ENCODE measurements around the gene FASTKD2.
"Not testable (repeated sequence)": the region's sequence is repeated elsewhere in the genome, so short reads cannot be mapped to it uniquely, and the experiment has no call there.

FASTKD2 gene

DNA sequence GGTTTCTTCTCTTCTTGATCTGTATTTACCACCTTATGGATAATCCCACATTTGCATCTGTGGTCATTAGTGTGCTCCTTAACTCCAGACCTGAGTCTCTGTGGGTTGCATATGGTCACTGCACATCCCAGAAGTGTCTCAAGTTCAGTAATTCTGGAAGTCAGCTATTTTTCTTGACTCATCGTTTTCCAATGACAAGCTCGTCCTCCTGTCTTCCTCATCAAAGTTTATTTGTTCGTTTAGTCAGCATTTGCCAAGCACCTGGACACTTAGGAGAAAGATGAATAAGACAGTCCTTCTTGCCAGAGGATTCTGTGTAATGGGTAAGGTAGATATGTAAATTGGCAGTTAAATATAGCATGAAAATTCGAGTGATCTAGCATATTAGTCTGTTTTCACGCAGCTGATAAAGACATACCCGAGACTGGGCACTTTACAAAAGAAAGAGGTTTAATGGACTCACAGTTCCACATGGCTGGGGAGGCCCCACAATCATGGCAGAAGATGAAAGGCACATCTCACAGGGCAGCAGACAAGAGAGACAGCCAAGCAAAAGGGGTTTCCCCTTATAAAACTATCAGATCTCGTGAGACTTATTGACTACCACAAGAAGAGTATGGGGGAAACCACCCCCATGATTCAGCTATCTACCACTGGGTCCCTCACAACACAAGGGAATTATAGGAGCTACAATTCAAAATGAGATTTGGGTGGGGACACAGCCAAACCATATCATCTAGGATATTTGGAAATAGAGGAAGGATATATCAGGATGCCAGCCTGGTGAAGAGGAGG, 19.4 kb downstream of the FASTKD2 start:
- DNase-seq (ENCODE audit: low read depth, low spot score) = no peak
- H3K4me3 ChIP-seq (ENCODE audit: low read length) = no peak overlapping the region

DNA sequence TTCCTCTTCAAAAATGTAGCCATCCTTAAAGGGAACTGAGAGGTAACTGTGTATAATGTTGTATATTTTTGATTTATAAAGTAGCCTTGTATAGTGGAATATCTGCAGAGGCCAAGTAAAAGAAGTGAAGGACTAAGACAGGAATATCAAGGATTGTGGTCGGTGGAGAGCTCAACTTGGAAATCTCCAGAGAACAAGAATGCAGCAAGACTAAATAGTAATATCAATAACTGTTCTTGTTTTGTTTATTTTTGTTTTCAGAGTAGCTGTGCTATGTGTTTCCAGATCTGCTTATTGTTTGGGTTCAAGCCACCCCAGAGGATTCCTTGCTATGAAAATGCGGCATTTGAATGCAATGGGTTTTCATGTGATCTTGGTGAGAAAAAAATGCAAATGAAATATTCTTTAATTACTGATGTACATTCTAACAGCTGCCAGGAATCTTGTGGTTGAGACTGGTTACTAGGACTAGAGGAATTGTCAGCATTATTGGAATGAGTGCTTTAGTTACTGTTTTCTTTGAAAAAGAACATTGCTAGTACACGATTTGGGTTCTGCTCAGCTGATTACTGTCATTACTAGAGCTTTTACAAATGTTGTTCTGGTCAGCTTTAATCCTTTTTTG, 25.0 kb downstream of the FASTKD2 start:
- H3K4me3 ChIP-seq (ENCODE audit: low read length) = no peak overlapping the region
- no peak for DNase-seq (ENCODE audit: low read depth, low spot score)

DNA sequence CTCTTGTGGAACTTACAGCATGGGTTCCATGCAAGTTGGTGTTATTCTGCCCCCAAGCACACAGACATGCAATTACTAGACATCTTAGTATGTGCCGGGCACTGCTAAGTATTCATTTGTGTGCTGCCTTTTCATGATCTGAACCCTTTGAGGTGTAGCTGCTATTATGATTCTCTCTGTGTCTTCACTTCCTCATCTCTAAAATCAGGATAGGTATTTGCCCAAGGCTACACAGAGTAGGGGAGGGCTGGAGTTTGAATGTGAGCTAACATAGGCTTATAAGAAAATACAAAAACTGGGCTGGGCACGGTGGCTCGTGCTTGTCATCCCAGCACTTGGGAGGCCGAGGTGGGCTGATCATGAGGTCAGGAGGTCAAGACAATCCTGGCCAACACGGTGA, 27.2 kb downstream of the FASTKD2 start:
- no peak for DNase-seq (ENCODE audit: low read depth, low spot score)
- H3K4me3 ChIP-seq (ENCODE audit: low read length) = no peak overlapping the region

DNA sequence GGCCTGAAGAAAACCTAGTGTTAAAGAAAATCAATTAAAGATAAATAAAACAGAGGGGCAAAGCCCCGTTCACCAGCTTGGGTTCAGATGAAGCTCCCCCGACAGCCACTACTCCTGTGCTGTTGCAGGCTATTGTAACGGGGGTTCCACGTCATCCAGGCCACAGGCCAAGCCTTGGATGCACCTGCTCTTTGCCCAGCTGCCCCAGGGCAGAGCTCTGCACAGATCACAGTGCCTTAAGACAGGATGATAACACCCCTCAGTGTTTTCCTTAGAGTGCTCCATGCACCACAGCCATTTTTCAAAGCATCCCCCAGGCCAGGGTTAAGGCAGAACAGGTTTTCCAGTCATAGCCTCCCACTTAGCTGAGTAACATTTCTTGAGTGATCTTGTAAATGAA, 32.0 kb downstream of the FASTKD2 start:
- DNase-seq (ENCODE audit: low read depth, low spot score) = no peak
- no peak overlapping the region for H3K4me3 ChIP-seq (ENCODE audit: low read length)

DNA sequence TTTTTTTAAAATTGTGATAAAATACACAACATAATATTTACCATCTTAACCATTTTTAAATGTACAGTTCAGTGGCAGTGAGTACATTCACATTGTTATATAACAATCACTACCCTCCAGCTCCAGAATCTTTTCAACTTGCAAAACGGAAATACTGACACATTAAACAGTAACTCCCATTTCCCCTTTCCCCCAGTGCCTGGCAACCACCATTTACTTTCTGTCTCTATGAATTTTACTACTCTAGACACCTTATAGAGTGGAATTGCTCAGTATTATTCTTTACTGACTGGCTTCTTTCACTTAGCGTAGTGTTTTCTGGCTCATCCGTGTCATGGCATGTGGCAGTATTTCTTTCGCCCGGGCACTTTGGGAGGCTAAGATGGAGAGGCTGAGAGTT, 32.6 kb downstream of the FASTKD2 start:
- H3K4me3 ChIP-seq (ENCODE audit: low read length) = no peak overlapping the region
- DNase-seq (ENCODE audit: low read depth, low spot score) = peak; percentile 8

DNA sequence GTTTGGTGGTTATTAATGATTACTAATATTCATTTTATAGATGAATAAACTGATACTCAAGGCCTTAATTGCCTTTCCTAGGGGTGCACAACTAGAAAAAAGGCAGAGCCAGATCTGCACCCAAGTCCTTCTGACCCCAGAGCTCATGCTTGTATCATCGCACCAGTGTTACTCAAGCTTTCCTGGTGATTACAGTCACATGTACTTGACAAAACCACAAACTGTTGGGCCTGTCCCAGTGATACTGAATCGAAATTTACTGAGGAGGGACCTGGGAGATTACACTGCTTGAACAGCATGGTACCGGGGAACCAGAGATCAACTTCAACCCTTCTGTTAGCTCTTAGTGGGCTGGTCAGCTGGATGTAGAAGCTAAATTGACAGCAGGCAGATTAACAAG, 33.7 kb downstream of the FASTKD2 start:
- no peak for DNase-seq (ENCODE audit: low read depth, low spot score)
- H3K4me3 ChIP-seq (ENCODE audit: low read length) = no peak overlapping the region

DNA sequence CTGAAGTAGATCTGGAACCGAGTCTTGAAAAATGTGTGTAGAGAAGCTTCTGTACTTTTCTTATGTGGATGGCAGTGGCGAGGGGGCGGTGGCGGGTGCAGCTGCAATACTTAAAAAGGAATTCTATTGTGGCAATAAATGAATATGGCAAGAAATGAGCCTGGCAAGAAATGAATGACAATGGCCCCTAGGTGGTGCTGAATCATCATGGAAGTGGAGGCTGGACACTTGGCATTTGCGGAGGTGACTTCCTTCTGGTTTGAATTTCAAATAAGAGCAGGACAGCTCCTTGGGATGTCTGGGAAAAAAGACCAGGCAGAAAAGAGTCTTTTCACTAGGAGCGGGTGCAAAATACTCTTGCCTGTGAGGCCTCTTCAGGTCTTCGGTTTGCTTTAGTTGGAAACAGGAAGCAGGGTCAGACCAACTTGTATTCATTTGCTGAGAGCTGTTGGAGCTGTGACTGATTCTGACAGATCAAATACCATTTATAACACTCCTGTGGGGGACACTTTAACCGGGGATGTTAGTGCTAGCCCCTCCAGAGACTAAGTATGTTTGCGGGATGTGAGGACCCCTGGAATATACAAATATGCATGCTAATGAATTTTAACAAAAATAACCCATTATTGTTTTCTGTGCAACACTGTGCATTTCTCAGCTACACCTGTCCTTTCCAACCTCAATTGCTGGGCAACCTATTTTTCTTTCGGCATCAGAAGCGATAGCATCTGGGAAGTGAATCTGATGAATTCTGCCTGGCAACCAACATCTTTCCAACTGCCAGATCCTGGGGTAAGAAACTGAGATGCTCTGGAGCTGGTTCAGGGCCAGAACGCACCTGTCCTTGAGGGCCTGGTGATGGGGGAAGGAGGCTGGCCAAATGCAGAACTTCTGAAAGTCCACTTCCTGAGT, 35.4 kb downstream of the FASTKD2 start:
- DNase-seq (ENCODE audit: low read depth, low spot score) = peak; percentile 45
- no peak overlapping the region for H3K4me3 ChIP-seq (ENCODE audit: low read length)

DNA sequence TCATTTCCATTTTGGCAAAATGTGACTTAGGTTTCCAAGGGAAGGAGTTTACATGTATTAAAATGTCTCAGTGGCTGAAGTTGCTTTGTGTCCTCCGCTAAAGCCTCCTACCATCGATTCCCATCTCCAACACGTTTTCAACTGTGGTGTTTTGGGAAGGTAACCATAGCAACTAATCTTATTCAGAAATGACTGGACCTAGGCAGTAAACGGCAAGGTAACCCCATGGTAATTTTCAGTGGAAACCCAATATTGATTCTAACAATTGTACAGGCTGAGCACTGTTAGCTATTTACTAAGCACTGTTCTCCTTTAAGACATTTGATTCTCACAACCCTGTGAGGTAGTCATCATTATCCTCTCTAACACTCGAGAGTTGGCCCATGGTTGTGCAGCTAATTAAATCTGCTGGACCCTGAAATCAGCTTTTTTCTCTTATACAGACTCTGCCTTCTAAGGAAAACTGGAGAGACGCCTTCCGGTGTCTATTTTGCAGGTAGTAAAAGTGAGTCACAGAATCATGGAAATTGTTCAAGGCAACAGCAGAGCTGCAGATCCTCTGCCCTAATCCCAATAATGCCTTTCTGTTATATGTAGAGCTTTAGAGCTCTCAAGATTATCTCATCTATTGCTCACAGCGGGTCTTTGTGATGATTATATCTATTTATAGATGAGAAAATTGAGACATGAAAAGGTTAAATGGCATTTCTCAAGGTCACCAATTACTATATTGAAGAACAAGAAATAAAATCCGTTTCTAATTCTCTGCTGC, 36.2 kb downstream of the FASTKD2 start:
- no peak overlapping the region for H3K4me3 ChIP-seq (ENCODE audit: low read length)
- DNase-seq (ENCODE audit: low read depth, low spot score) = no peak

DNA sequence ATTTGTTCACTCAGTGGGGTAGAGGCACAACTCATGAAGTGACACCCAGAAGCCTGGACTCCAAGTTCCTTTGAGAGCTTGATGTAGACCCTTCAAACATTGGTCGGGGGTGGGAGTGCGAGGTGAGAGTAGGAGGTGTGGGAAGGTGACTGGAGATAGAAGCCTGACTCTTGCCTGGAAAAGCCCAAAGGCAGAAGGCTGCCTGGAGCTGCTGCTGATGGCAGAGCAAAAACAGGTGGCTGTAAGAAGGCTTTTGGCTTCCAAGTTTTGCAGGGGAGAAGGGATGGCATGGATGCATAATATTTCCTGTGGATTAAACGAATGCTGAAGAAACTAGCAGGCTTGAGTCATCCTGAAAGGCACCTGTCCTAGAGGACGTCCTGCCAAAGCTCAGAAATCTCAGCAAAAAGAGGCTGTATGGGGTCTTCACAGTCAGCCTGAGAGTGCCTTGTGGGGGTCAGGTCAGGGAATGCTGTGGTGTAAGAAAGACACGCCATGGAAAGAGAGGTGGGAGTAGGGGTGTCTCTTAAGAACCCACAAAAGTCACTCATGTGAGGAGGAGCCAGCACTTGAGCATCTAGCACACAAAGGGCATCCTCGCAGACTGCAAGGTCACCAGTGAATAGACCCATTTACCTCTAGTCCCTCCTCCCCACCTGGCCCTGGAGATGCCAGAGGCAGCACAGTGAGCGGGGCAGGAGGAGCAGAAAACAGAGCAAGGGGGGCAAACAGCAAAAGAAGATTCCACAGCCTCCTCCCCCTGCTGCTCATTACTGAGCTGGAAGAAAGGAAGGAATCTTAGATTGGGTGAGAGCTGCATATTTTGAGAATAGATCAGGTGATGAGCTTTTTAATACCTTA, 37.5 kb downstream of the FASTKD2 start:
- no peak for DNase-seq (ENCODE audit: low read depth, low spot score)
- H3K4me3 ChIP-seq (ENCODE audit: low read length) = no peak overlapping the region

DNA sequence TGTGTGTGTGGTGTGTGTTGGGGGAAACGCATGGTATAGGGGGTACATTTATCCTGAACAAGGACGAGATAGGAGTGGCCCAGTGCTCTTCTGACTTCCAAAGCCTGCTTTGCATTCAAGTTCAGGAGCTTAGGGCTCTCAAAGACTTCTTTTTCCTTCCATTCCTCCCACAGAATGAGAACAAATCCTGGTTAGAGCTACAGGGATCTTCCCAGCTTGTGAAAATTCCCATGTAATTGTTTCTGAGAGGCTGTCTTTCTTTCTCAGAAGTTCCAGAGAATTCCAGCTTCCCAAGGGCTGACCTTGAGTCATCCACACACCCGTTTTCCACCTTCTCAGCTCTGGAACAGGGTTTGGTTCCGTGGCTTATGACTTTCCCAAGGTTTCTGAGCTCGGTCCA, 38.9 kb downstream of the FASTKD2 start:
- no peak overlapping the region for H3K4me3 ChIP-seq (ENCODE audit: low read length)
- no peak for DNase-seq (ENCODE audit: low read depth, low spot score)

DNA sequence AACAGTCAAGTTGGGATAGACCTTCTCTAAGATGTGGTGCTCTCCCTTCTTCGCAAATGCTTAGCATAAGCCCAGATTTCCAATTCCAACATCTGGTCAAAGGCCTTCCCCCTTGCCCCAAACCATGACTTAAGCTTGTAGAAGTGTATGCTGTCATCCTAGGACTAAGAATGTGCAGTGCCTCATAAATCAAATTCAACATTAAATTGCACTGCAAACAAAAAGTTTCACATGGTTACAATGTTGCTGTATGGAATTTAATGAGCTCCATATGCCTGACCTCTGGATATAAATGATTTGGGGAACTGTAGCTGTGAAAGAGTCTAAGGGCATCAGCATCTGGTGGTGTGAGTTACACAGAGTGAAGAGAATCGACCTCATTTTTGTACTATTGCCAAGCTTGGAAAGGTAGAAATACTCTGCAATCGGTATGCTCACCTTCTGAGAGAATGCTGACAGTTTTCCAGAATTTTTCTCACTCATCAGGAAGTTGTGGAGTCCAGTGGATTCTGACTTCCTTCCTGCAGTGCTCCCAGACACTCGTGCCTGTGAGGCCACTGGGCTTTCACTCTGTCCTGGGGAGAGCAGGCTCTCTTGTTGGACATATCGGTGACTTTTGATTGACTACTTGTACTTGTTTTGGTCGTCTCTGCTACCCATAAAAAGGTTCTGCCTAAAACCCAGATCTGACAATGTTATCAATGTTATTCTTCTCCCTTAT, 40.6 kb downstream of the FASTKD2 start:
- H3K4me3 ChIP-seq (ENCODE audit: low read length) = no peak overlapping the region
- DNase-seq (ENCODE audit: low read depth, low spot score) = no peak

DNA sequence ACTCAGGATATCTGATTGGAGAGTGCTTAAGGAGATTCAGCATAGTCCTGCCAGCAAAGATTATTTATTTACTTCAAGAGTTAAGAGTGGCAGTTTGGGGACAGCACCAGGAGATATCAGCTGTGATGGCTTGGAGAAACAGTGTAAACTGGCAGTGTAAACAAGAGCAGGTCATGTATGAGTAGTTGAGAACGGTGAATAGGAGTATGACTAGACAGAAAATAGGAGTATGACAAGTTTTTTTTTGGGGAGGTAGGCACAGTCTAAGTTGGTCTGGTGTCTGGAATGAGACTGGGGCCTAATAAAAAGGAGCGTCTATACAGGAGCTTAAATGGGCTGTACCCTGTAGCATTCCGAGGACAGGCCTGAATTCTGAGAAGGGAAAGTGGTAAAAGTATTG, 42.2 kb downstream of the FASTKD2 start:
- DNase-seq (ENCODE audit: low read depth, low spot score) = not testable (repeated sequence)

DNA sequence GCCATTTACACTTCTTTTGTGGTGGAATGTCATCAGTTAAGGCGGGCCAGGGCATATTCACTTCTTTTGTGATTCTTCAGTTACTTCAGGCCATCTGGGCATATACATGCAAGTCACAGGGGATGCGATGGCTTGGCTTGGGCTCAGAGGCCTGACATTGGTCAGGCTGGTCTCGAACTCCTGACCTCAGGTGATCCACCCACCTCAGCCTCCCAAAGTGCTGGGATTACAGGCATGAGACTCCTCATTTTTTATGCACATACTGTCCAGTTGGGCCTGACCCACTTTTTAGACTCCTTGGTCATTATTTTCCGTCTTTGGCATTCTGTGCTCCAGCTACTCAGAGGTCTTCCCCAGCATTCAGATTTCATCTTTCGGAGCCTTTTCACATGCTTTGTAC, 47.1 kb downstream of the FASTKD2 start:
- not testable (repeated sequence) for DNase-seq (ENCODE audit: low read depth, low spot score); H3K4me3 ChIP-seq (ENCODE audit: low read length)

More for the DNA sequence above, 42.2 kb downstream of the FASTKD2 start:
- H3K4me3 ChIP-seq (ENCODE audit: low read length) = not testable (repeated sequence)

DNA sequence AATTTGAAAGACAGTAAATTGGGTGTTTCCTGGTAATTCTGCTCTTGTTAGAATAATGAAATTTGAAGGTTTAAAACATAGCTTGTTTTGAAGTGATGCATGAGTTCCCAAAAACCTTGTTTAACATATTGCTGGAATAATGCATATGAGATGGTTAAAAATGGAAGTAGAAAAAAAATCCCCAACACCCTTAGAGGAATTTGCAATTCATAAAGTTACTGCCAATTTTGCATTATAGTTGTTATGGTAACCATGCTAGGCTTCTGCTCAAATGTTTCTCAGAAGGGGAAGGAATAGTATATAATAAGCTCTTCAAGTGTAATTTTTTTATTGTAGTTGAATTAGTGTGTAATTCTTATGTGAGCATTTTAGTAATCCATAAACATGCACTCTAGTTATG, 49.1 kb downstream of the FASTKD2 start:
- H3K4me3 ChIP-seq (ENCODE audit: low read length) = no peak overlapping the region
- no peak for DNase-seq (ENCODE audit: low read depth, low spot score)

DNA sequence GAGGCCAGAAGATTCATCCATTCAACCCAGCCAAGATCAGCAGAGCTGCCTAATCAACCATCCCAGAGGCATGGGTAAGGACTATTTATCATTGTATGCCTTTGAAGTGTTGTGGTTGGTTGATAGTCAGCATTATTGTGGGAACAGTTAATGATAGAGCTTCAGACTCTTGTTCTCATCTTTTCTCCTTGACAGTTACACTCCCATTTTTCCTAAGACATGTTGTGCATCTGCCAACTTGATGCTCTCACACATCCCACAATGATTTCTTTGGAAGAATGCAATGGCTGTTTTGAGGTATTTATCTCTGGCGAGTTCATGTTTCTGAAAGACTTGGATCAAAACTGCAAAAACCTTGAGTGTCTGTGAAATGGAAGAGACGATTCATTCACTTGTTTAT, 55.4 kb downstream of the FASTKD2 start:
- H3K4me3 ChIP-seq (ENCODE audit: low read length) = no peak overlapping the region
- DNase-seq (ENCODE audit: low read depth, low spot score) = no peak

DNA sequence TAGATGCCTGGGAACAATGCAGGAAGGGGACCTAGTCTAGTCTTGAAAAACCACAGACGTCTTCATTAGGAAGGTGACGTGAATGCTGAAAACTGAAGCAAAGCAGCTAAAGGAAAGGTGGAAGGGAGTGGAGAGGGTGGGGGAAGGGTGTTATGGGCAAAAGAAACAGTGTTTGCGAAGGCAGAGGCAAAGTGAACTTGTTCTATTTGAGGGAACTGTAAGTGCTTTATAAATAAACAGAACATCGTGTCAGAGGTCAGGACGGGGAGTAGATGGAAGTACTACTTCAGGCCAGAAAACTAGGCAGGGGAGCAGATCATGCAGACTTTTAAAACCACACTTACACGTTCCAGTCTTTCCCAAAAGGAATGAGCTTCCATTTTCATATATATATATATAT, 57.8 kb downstream of the FASTKD2 start:
- no peak for DNase-seq (ENCODE audit: low read depth, low spot score)

DNA sequence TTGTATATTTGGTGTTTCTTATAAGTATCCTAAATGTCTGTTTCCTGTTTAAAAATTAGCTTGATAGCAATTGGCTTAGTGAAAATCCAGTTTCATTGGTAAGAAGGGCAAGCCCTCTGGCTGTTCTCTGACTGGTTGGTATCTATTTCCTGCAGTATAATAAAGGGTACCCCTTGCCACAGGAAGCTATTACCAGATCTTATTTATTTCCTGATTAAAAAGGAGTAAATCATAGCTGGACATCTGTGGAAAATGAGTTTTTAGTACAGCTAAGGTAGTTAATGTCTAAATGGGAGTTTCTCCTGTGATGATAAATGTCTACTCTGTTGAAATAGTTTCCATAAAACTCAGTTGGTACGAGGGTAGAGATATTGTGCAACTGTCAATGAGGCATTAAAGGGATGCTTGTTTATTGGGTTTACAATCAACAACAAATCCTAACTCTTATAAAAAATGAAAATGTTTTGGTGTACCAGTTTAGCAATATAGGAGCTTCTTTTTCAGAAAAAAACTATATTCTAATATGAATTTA, 58.7 kb downstream of the FASTKD2 start:
- no peak overlapping the region for H3K4me3 ChIP-seq (ENCODE audit: low read length)
- no peak for DNase-seq (ENCODE audit: low read depth, low spot score)

More for the DNA sequence above, 57.8 kb downstream of the FASTKD2 start:
- no peak overlapping the region for H3K4me3 ChIP-seq (ENCODE audit: low read length)

Measured in Jurkat, Clone E6-1 (cell line).